K562 (cell line): Measurements from ENCODE around the gene ANO10. TPM values are rescaled to one million over a fixed set of nuclear protein-coding genes. Genes with fewer than 3 reads are reported as not detected.

Experiments used
- ATF3 ChIP-seq, 2 experiments: fragments of 450-650 bp in 1 of 2; sonication (generic) in 1 of 2; formaldehyde crosslinking in 1 of 2; IDR thresholded peaks in 1 of 2; conservative IDR thresholded peaks in 1 of 2; 2 replicates each; pipeline versions ENCODE4 v1.6.1 to v1.8.1; 2016 to 2023; ENCODE audit warnings: mild to moderate bottlenecking in 2 of 2, moderate library complexity in 2 of 2, inconsistent platforms in 1 of 2, missing genetic modification reagents in 1 of 2
- CEBPG ChIP-seq, 3 experiments: fragments of 200-800 bp in 1 of 3; sonication (Bioruptor generic) in 1 of 3; sonication (generic) in 1 of 3; formaldehyde crosslinking in 1 of 3; IDR thresholded peaks in 2 of 3; conservative IDR thresholded peaks in 1 of 3; 2 replicates each; pipeline versions ENCODE4 v1.6.1 to v1.8.0; 2016 to 2022; ENCODE audit warnings: missing compliant biosample characterization in 2 of 3, missing genetic modification characterization in 2 of 3, mild to moderate bottlenecking in 1 of 3, missing genetic modification reagents in 1 of 3
- MNT ChIP-seq, 2 experiments: fragments of 450-650 bp; conservative IDR thresholded peaks; 2 replicates each; pipeline ENCODE4 v1.6.1; 2017; ENCODE audit warnings: mild to moderate bottlenecking in 2 of 2, moderate library complexity in 2 of 2
- ZBED1 ChIP-seq: IDR thresholded peaks from 2 replicates; pipeline ENCODE4 v1.6.1; 2014
- ZNF584 ChIP-seq: fragments of 200-800 bp; sonication (Bioruptor generic); IDR thresholded peaks from 2 replicates; pipeline ENCODE4 v1.6.1; 2016; ENCODE audit warnings: low read depth, mild to moderate bottlenecking, missing genetic modification characterization, missing compliant biosample characterization
- polyA plus RNA-seq, 8 experiments: library from polyadenylated mRNA; depleted of rRNA in 4 of 8; stranded (reverse) in 5 of 8; unstranded in 3 of 8; fragments of >200 nt; fragmentation: Nextera tagmentation in 2 of 8; fragmentation: Illumina TruSeq in 1 of 8; extraction: Ambion mirVana in 2 of 8; extraction: Trizol in 1 of 8; gene quantifications; 2 replicates each; pipeline versions ENCODE4 v1.2.1 to v1.2.3, GENCODE V29; 2011 to 2014; ENCODE audit warnings: inconsistent platforms in 1 of 8, missing spikeins in 1 of 8
- total RNA-seq, 7 experiments: library from RNA; depleted of rRNA in 6 of 7; stranded (reverse); fragments of >200 nt in 6 of 7; fragmentation: Illumina TruSeq in 2 of 7; extraction: Trizol in 2 of 7; gene quantifications; 2 replicates each; pipeline versions ENCODE4 v1.2.1 to v1.2.3, GENCODE V29; 2011 to 2021; ENCODE audit warnings: low replicate concordance in 1 of 7

The ANO10 gene
- total and polyA plus RNA-seq, 9 of the 15 experiments (the other 6 are each of a cell fraction or from before 2014, with no cell fraction given): 6.4 to 46.0 (median 32.3) TPM

GRCh38 chr3:43505351-43505750, 116.5 kb downstream of the ANO10 start (continued):
- TF ChIP-seq CEBPG (CRISPR knock-in tag; IDR thresholded peaks at IDR 0.05): no peak
- TF ChIP-seq CEBPG (tag; conservative IDR thresholded peaks at IDR 0.05 in 1 of 2, IDR thresholded peaks at IDR 0.05 in 1 of 2): peak in 1 of 2 experiments; percentile 89; a peak in 2 of 4 replicates
- TF ChIP-seq ZNF584 (CRISPR knock-in tag): peak; percentile 37; the same call in 1 of the 2 replicates
- peak; percentile 60; the same call in 1 of the 2 replicates for TF ChIP-seq ATF3 (IDR thresholded peaks at IDR 0.05)
- no peak for TF ChIP-seq ATF3 (CRISPR knock-in tag; conservative IDR thresholded peaks at IDR 0.05)
- 0 out of 4 replicates have a peak, but pooled peaks of 1 of the 2 experiments have one; percentile 27 for TF ChIP-seq MNT (conservative IDR thresholded peaks at IDR 0.05)
- TF ChIP-seq ZBED1: no peak
